Glomerular endothelial cell (primary cell): ENCODE results near the gene EPHB2. TPM values are rescaled to one million over a fixed set of nuclear protein-coding genes. Genes with fewer than 3 reads are reported as not detected.
A peak's percentile ranks its signal among the peaks of the same experiment; 100 is the strongest.

Experiments
- DNase-seq: peaks from one replicate; pipeline ENCODE4 v3.0.0-alpha.2; 2011; ENCODE audit warnings: low read depth, low spot score; ENCODE audit errors: extremely low read depth
- total RNA-seq: library from RNA; depleted of rRNA; stranded (reverse); fragments of >200 nt; gene quantifications from 2 replicates; pipeline ENCODE4 v1.2.3, GENCODE V29; 2015

Gene EPHB2
- total RNA-seq, 1 donor from 2014 or later, result 71.1 TPM

DNA sequence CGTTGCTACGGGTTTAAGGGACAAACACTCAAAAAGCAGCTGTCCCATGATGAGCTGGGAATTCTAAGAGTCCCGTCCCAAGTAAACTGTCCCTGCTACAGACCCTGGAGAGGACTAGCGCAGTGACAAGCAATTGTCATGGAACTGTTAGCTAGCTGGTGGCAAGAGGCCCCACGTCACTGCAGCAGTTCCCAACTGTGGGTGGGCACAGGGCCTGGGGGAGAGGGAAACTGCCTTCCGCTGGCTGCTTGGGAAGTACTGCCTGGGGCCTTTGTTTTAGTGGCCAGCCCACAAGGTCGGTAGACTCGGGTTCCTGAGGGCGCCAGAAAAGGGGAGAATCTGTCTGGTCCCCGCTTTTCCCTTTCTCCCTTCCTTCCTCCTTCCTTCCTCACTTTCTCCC, 164.6 kb downstream of the EPHB2 start:
- no peak for DNase-seq

DNA sequence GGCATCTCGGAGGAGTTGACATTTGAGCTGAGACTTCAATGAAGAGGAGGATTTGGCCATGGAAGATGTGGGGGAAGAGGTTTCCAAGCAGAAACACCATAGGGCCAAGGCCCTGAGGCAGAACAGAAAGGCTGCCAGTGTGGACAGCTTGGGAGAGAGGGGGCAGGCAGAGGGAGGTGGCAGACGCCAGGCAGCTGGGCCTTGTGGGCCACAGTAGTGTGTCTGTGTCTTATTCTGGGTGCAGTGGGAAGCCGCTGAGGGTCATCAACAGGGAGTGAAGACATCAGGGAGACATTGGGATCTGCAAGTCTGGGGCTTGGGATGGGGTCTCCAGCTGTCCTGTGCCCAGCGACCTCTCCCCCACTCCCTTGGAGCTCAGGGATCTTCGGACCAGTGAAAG, 165.2 kb downstream of the EPHB2 start:
- DNase-seq, result no peak

- no peak for DNase-seq
Observed at GRCh38 chr1:22876359-22877111, 165.9 kb downstream of the EPHB2 start.

GRCh38 chr1:22877112-22877915, 166.7 kb downstream of the EPHB2 start:
- no peak for DNase-seq

DNA sequence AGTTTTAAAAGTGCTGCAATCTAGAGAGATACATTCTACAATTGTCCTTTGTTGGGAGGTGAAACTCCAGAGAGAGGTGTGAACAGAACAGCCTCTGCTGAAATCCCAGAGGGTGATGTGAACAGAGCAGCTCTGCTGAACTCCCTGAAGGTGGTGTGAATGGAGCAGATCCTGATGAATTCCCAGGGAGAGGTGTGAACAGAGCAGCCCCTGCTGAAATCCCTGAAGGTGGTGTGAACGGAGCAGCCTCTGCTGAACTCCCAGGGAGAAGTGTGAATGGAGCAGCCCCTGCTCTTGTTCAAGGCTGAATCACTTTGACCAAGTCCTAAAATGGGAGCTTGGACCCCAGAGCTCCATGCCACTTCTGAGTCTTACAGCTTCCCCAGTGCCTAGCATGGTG, 167.3 kb downstream of the EPHB2 start:
- DNase-seq, result no peak

DNA sequence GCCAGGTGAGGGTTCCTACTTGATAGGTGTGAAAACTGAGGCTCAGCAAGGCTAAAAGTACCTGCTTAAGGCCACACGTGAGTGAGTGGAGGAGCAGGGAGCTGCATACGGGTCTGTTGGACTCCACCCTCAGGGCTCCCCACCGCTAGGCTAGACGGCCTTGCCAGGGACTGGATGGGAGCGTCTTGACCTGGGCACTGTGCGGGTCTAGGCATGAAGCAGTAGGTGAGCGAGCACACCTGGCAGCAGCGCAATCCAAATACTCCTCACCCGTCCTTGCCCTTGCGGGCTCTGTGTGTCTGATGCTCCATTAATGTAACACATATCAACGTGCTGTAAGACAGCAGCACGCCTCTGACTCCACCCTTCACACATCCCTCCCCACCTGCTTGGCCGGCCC, 168.0 kb downstream of the EPHB2 start:
- DNase-seq, result no peak

GRCh38 chr1:22879445-22879844, 168.8 kb downstream of the EPHB2 start:
- DNase-seq, result no peak

GRCh38 chr1:22880174-22880601, 169.5 kb downstream of the EPHB2 start:
- no peak for DNase-seq

DNA sequence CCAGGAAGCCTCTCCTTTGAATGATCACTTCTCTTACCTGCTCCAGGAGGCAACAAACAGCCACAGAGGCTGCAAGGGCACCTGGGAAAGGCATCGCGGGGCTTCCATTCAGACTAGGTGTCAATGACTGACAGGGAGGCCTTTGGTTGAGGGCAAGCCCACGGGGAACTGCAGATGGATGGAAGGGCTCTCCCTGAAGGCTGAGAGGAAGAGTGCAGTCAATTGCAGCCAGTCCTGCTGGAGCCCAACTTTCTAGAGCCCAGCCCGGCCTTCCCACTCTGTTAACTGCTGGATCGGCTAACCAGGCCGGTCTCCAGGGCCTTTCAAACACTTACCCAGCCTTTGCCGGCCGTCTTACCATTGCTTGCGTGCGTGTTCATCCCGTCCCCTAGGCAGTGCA, 172.8 kb downstream of the EPHB2 start:
- no peak for DNase-seq

DNA sequence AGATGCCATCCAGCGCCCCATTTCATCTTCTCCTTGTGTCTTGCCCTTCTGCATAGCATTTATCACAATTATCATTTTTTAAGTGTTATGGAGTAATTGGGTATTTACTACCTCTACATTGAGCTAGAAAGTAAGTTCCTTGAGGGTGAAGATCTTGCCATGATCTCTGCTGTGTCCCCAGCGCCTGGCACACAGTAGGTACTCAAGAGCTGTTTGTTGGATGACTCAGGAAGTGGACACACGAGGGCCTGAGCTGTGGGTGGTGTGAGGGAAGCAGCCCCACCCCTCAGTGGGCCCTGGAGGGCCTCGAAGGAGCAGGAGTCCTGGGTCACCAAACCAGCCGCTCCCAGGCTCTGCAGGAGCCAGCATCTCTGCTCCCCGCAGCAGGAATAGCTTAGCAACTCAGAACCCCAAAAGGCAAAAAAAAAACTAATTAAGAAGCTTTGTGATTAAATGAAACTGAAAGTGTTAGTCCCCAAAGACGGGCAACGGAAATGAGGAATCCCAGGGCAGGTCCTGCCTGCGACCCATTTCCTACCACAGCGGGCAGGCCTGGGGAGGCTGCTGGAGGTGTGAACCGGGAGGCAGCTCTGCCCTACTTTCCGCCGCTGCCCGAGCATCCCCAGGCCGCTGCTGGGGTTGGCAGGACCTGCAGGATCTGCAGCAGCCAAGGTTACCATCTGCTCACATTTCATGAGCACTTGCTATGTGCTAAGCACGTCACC, 174.3 kb downstream of the EPHB2 start:
- no peak for DNase-seq

DNA sequence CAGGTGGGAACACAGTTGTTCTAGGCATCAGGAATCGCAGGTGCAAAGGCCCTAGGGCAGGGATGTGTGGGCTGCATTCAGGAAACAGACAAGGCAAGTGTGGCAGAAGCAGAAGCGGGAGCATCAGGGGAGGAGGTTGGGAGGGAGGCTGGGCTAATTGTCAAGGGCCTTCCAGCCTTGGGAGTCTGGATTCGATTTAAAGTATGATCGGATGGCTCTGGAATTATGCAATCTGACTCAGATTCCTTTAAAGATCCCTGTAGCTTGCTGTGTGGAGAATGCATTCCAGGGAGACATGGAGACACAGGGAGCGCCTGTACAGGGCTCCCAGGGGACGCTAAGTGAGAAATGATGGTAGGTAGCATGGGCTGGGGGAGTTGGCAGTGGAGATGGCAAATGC, 175.6 kb downstream of the EPHB2 start:
- no peak for DNase-seq

DNA sequence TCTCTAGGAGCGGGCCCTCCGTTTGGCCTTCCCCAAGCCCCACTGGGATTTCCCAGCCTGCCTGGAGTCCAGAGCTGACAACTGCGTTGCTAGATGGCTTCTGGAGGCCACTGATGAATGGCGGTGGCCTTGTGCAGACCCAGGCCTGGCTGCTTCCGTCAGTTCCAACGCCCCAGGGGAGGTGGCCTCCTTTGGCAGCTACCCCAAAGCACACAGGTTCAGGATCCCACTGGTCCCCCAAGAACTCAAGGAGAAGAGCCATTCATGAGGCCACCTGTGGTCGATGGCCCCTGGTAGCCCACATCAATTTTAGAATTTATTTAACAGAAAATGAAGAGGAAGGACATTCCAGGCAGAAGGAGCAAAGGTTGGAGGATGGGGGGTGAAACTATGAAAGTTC, 176.9 kb downstream of the EPHB2 start:
- no peak for DNase-seq

- no peak for DNase-seq
Observed at GRCh38 chr1:22888320-22889075, 177.9 kb downstream of the EPHB2 start.

DNA sequence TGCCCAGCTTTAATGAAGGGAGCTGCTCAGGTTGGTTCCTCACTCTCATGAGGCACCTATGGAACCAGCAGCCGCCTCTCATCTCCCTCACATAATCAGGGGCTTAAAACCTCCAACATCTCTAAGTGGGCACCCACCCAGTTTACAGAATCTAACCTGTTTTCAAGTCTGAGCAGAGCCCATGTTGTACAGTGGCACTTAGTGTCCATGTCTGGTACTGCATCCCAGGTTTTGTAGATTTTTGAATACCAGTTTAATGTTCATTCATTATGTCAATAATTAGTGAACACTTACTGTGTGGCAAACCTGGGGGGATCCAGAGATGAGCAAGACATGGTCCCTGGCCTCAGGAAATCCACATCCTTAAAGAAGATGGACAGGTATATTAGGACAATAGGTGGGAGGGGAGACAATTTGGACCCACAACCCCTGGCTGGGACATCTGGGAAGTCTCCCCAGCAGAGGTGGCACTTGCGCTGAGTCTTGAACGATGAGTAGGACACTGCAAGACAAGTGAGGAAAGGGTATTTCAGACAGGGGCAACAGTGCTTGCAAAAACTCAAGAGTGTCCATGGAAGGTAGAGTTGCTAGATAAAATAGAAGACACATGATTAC, 178.7 kb downstream of the EPHB2 start:
- peak; percentile 27 for DNase-seq

- no peak for DNase-seq
Observed at GRCh38 chr1:22892789-22893188, 182.2 kb downstream of the EPHB2 start.

GRCh38 chr1:22893292-22893691, 182.7 kb downstream of the EPHB2 start:
- DNase-seq, result no peak

- DNase-seq, result no peak
Observed at GRCh38 chr1:22895357-22895756, 184.7 kb downstream of the EPHB2 start.

GRCh38 chr1:22896184-22896583, 185.5 kb downstream of the EPHB2 start:
- DNase-seq, result no peak

- DNase-seq, result no peak
Observed at GRCh38 chr1:22900451-22900850, 189.8 kb downstream of the EPHB2 start.

DNA sequence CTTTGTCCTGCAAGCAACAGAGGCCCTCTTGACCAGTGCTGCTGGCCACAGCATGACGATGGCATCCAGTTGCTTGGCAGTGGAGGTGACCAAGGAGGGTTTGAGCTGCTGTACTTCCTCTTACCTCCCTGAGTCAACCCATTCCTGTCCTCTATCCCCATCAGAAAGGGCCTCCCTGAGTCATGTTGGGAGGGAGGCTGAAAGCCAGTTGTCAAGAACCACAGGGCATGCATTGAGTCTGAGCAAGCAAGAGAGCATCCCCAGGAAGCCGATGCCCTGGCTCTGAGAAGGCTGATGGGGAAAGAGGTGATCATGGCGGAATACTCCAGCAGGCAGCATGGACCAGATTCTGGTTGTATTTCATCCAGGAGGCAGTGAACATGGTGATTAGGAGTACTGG, 192.5 kb downstream of the EPHB2 start:
- DNase-seq, result no peak
